Measurements from ENCODE around the gene P3R3URF.
"Not testable (repeated sequence)": the region's sequence is repeated elsewhere in the genome, so short reads cannot be mapped to it uniquely, and the experiment has no call there.

Gene P3R3URF

GRCh38 chr1:46176211-46176865 lies at the start of gene P3R3URF:
TSS of gene P3R3URF (minus strand) at chr1:46176488. CDS start at chr1:46176471, 17 bp downstream.
- no peaks in the 10 kb centered on the region for H3K9me3 ChIP-seq (ENCODE audit: control insufficient read depth, insufficient read depth, low read depth, low read length)

DNA sequence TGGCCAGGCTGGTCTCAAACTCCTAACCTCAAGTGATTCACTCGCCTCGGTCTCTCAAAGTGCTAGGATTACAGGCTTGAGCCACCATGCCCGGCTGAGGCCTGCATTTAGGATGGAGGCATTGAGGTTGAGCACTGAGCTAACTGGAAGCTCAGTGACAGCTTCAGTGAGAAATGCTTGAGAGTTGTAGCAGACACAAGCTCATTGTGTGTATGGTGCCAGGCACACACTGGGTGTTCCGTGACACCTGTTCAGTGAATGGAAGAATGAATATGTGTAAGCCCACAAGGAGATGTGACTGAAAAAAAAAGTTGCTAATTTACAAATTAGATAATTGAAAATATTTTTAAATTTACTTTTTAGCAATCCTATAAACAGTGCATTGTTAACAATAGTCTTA lies 48.7 kb upstream of the P3R3URF start:
- Histone ChIP-seq H3K36me3 (ENCODE audit: control insufficient read depth, insufficient read depth, low read length) (no peaks in the 10 kb centered on the region), H3K27me3 (ENCODE audit: control insufficient read depth, insufficient read depth, low read length) (no peaks in the 10 kb centered on the region), H3K9me3 (ENCODE audit: control insufficient read depth, insufficient read depth, low read depth, low read length) (no peaks in the 10 kb centered on the region), H3K4me1 (ENCODE audit: control insufficient read depth, insufficient read depth, low read length) (peaks cover 24% of the 10 kb centered on the region), H3K27ac (ENCODE audit: low read depth, low read length) (no peak overlapping the region), H3K9ac (ENCODE audit: low read length) (no peak overlapping the region), H3K4me3 (ENCODE audit: low read depth, low read length) (no peak overlapping the region)

More at GRCh38 chr1:46176211-46176865, at the start of gene P3R3URF:
- Histone ChIP-seq H3K36me3 (ENCODE audit: control insufficient read depth, insufficient read depth, low read length) (no peaks in the 10 kb centered on the region), H3K9ac (ENCODE audit: low read length) (no peak within 1 kb of the TSS), H3K4me3 (ENCODE audit: low read depth, low read length) (no peak within 1 kb of the TSS), H3K27ac (ENCODE audit: low read depth, low read length) (no peak within 1 kb of the TSS), H3K27me3 (ENCODE audit: control insufficient read depth, insufficient read depth, low read length) (peaks cover 3% of the 10 kb centered on the region; the same call in 1 of the 2 replicates), H3K4me1 (ENCODE audit: control insufficient read depth, insufficient read depth, low read length) (peaks cover 39% of the 10 kb centered on the region)

- Histone ChIP-seq H3K4me3 (ENCODE audit: low read depth, low read length) (no peak overlapping the region), H3K27ac (ENCODE audit: low read depth, low read length) (no peak overlapping the region), H3K4me1 (ENCODE audit: control insufficient read depth, insufficient read depth, low read length) (peaks cover 24% of the 10 kb centered on the region), H3K9ac (ENCODE audit: low read length) (no peak overlapping the region), H3K27me3 (ENCODE audit: control insufficient read depth, insufficient read depth, low read length) (no peaks in the 10 kb centered on the region), H3K9me3 (ENCODE audit: control insufficient read depth, insufficient read depth, low read depth, low read length) (no peaks in the 10 kb centered on the region), H3K36me3 (ENCODE audit: control insufficient read depth, insufficient read depth, low read length) (no peaks in the 10 kb centered on the region)
Observed at GRCh38 chr1:46223472-46223943, 47.2 kb upstream of the P3R3URF start.

DNA sequence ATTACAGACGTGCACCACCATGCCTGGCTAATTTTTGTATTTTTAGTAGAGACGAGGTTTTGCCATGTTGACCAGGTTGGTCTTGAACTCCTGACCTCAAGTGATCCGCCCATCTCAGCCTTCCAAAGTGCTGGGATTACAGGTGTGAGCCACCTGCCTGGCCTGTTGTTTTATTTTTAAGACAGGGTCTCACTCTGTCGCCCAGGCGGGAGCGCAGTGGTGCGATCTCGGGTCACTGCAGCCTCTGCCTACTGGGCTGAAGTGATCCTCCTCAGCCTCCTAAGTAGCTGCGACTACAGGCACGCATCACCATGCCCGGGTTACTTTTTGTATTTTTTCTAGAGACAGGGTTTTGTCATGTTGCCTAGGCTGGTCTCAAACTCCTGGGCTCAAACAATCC lies 46.8 kb upstream of the P3R3URF start:
- not testable (repeated sequence) for H3K9ac ChIP-seq (ENCODE audit: low read length); H3K4me3 ChIP-seq (ENCODE audit: low read depth, low read length); H3K36me3 ChIP-seq (ENCODE audit: control insufficient read depth, insufficient read depth, low read length); H3K9me3 ChIP-seq (ENCODE audit: control insufficient read depth, insufficient read depth, low read depth, low read length); H3K27me3 ChIP-seq (ENCODE audit: control insufficient read depth, insufficient read depth, low read length); H3K27ac ChIP-seq (ENCODE audit: low read depth, low read length)
- peaks cover 24% of the 10 kb centered on the region for H3K4me1 ChIP-seq (ENCODE audit: control insufficient read depth, insufficient read depth, low read length)

- Histone ChIP-seq H3K9me3 (ENCODE audit: control insufficient read depth, insufficient read depth, low read depth, low read length) (no peaks in the 10 kb centered on the region), H3K4me3 (ENCODE audit: low read depth, low read length) (no peak overlapping the region), H3K4me1 (ENCODE audit: control insufficient read depth, insufficient read depth, low read length) (peaks cover 24% of the 10 kb centered on the region), H3K9ac (ENCODE audit: low read length) (peak overlapping the region; percentile 16), H3K36me3 (ENCODE audit: control insufficient read depth, insufficient read depth, low read length) (no peaks in the 10 kb centered on the region), H3K27me3 (ENCODE audit: control insufficient read depth, insufficient read depth, low read length) (no peaks in the 10 kb centered on the region), H3K27ac (ENCODE audit: low read depth, low read length) (no peak overlapping the region)
Observed at GRCh38 chr1:46221749-46222148, 45.5 kb upstream of the P3R3URF start.

DNA sequence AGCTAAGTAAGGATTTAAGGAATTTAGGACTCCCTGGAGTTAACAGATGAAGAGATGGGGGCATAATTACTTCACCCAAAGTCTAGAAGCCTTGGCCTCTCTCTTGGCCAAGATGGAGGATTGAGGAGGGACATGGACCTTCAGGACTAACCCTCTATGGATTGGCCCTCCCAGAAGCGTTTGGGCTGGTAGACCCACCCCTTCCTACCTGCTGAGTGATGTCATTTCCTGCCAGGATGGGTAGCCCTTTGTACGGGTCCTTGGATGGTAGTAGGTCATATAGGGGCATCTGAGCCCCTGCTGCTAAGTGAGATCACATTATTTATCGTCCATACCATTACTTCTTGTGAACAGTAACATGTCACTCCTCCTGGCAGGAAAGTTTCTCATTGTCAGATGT lies 44.5 kb upstream of the P3R3URF start:
- peaks cover 24% of the 10 kb centered on the region for H3K4me1 ChIP-seq (ENCODE audit: control insufficient read depth, insufficient read depth, low read length)
- no peak overlapping the region for H3K27ac ChIP-seq (ENCODE audit: low read depth, low read length)
- H3K9ac ChIP-seq (ENCODE audit: low read length): no peak overlapping the region
- no peak overlapping the region for H3K4me3 ChIP-seq (ENCODE audit: low read depth, low read length)
- no peaks in the 10 kb centered on the region for H3K36me3 ChIP-seq (ENCODE audit: control insufficient read depth, insufficient read depth, low read length)
- H3K9me3 ChIP-seq (ENCODE audit: control insufficient read depth, insufficient read depth, low read depth, low read length): no peaks in the 10 kb centered on the region
- no peaks in the 10 kb centered on the region for H3K27me3 ChIP-seq (ENCODE audit: control insufficient read depth, insufficient read depth, low read length)

- no peak overlapping the region for H3K4me3 ChIP-seq (ENCODE audit: low read depth, low read length)
- no peaks in the 10 kb centered on the region for H3K36me3 ChIP-seq (ENCODE audit: control insufficient read depth, insufficient read depth, low read length)
- H3K27ac ChIP-seq (ENCODE audit: low read depth, low read length): no peak overlapping the region
- peaks cover 24% of the 10 kb centered on the region for H3K4me1 ChIP-seq (ENCODE audit: control insufficient read depth, insufficient read depth, low read length)
- no peaks in the 10 kb centered on the region for H3K9me3 ChIP-seq (ENCODE audit: control insufficient read depth, insufficient read depth, low read depth, low read length)
- H3K9ac ChIP-seq (ENCODE audit: low read length): no peak overlapping the region
- no peaks in the 10 kb centered on the region for H3K27me3 ChIP-seq (ENCODE audit: control insufficient read depth, insufficient read depth, low read length)
Observed at GRCh38 chr1:46219551-46220520, 43.5 kb upstream of the P3R3URF start.

- Histone ChIP-seq H3K27me3 (ENCODE audit: control insufficient read depth, insufficient read depth, low read length) (no peaks in the 10 kb centered on the region), H3K27ac (ENCODE audit: low read depth, low read length) (no peak overlapping the region), H3K9ac (ENCODE audit: low read length) (no peak overlapping the region), H3K9me3 (ENCODE audit: control insufficient read depth, insufficient read depth, low read depth, low read length) (no peaks in the 10 kb centered on the region), H3K36me3 (ENCODE audit: control insufficient read depth, insufficient read depth, low read length) (no peaks in the 10 kb centered on the region), H3K4me3 (ENCODE audit: low read depth, low read length) (no peak overlapping the region), H3K4me1 (ENCODE audit: control insufficient read depth, insufficient read depth, low read length) (peaks cover 14% of the 10 kb centered on the region)
Observed at GRCh38 chr1:46218443-46218842, 42.2 kb upstream of the P3R3URF start.

DNA sequence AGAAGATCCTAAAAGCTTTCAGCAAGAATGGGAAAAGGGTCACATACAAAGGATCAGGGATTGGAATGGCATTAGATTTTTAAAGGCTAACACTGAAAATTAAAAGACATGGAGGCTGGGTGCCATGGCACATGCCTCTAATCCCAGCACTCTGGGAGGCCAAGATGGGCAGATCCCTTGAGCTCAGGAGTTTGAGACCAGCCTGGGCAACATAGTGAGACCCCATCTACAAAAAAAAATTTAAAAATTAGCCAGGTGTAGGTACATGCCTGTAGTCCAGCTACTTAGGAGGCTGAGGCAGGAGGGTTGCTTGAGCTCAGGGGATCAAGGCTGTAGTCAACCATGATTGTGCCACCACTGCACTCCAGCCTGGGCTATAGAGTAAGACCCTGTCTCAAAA lies 39.2 kb upstream of the P3R3URF start:
- no peak overlapping the region for H3K9ac ChIP-seq (ENCODE audit: low read length)
- H3K27me3 ChIP-seq (ENCODE audit: control insufficient read depth, insufficient read depth, low read length): no peaks in the 10 kb centered on the region
- no peaks in the 10 kb centered on the region for H3K9me3 ChIP-seq (ENCODE audit: control insufficient read depth, insufficient read depth, low read depth, low read length)
- no peaks in the 10 kb centered on the region for H3K36me3 ChIP-seq (ENCODE audit: control insufficient read depth, insufficient read depth, low read length)
- no peaks in the 10 kb centered on the region; the same call in 1 of the 2 replicates for H3K4me1 ChIP-seq (ENCODE audit: control insufficient read depth, insufficient read depth, low read length)
- no peak overlapping the region for H3K4me3 ChIP-seq (ENCODE audit: low read depth, low read length)
- H3K27ac ChIP-seq (ENCODE audit: low read depth, low read length): no peak overlapping the region

DNA sequence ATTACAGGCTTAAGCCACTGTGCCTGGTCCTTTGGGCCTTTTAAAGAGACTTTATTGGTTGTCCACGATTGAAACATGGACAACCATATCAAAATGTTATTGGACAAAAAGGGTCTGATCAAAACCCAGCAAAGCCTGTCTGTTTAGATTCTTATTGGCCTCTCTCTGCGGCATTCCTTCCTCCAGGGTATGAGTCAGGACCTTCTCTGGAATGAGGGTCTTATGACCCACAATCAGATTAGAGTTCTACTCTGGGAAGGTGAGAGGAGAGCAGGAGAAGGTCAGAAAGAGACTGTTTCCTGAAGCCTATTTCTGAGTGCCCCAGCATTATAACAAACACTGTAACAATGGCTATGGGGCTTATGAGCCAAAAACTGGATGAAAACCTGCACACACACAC lies 34.8 kb upstream of the P3R3URF start:
- no peak overlapping the region for H3K4me3 ChIP-seq (ENCODE audit: low read depth, low read length)
- H3K36me3 ChIP-seq (ENCODE audit: control insufficient read depth, insufficient read depth, low read length): no peaks in the 10 kb centered on the region
- H3K4me1 ChIP-seq (ENCODE audit: control insufficient read depth, insufficient read depth, low read length): no peaks in the 10 kb centered on the region; the same call in 1 of the 2 replicates
- no peaks in the 10 kb centered on the region for H3K9me3 ChIP-seq (ENCODE audit: control insufficient read depth, insufficient read depth, low read depth, low read length)
- no peaks in the 10 kb centered on the region for H3K27me3 ChIP-seq (ENCODE audit: control insufficient read depth, insufficient read depth, low read length)
- H3K9ac ChIP-seq (ENCODE audit: low read length): no peak overlapping the region
- H3K27ac ChIP-seq (ENCODE audit: low read depth, low read length): no peak overlapping the region

- Histone ChIP-seq H3K9ac (ENCODE audit: low read length) (no peak overlapping the region), H3K27ac (ENCODE audit: low read depth, low read length) (no peak overlapping the region), H3K27me3 (ENCODE audit: control insufficient read depth, insufficient read depth, low read length) (no peaks in the 10 kb centered on the region), H3K4me1 (ENCODE audit: control insufficient read depth, insufficient read depth, low read length) (peaks cover 4% of the 10 kb centered on the region; the same call in 1 of the 2 replicates), H3K36me3 (ENCODE audit: control insufficient read depth, insufficient read depth, low read length) (no peaks in the 10 kb centered on the region), H3K9me3 (ENCODE audit: control insufficient read depth, insufficient read depth, low read depth, low read length) (no peaks in the 10 kb centered on the region), H3K4me3 (ENCODE audit: low read depth, low read length) (no peak overlapping the region)
Observed at GRCh38 chr1:46210561-46210960, 34.3 kb upstream of the P3R3URF start.
